CD4-positive, alpha-beta T cell treated with Interleukin-15 for 1 hour (primary cell): ENCODE measurements around the gene RAI1.

Experiments used
- DNase-seq: peaks from one replicate; pipeline ENCODE4 v3.0.0-alpha.2; 2020

The RAI1 gene

DNA sequence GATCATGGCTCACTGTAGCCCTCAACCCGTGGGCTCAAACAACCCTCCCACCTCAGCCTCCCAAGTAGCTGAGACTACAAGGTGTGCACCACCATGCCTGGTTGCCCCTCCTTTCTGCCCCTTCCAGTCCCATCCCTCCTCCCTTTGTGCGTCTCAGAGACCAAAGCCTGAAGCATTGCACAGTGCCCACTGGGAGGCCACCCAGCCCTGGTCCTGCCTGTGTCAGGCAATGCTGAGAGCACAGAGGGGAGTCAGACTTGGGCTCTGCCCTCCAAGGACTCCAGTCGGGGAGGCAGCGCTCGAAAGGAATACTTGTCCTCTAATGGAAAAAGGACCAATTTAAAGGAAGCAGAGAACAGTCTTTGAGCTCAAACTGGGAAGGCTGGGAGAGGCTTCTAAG, 20.4 kb downstream of the RAI1 start:
- DNase-seq = no peak

GRCh38 chr17:17702449-17703139, 21.3 kb downstream of the RAI1 start:
- DNase-seq = no peak

- DNase-seq = no peak
Observed at GRCh38 chr17:17703140-17703919, 22.1 kb downstream of the RAI1 start.

DNA sequence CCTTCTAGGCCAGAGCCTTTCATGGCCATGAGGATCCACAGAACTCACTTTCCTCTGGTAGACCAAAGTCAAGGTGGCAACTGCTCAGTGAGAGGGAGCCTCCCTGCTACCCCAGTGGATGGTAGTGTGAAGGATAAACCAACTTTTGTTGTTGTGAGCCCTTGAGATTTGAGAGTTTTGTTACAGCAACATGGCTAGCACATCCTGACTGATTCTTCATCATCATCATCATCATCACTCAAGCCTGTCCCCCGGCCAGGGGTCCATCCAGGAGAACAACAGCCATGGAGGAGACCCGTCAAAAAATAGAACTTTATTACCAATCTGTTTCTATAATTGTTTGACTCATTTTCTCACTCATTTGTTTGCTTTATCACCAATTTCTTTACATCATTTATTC, 23.7 kb downstream of the RAI1 start:
- no peak for DNase-seq

GRCh38 chr17:17706140-17707060, 25.1 kb downstream of the RAI1 start:
- no peak for DNase-seq

GRCh38 chr17:17708295-17708694, 27.0 kb downstream of the RAI1 start:
- no peak for DNase-seq

GRCh38 chr17:17708816-17709215, 27.6 kb downstream of the RAI1 start:
- DNase-seq = no peak

DNA sequence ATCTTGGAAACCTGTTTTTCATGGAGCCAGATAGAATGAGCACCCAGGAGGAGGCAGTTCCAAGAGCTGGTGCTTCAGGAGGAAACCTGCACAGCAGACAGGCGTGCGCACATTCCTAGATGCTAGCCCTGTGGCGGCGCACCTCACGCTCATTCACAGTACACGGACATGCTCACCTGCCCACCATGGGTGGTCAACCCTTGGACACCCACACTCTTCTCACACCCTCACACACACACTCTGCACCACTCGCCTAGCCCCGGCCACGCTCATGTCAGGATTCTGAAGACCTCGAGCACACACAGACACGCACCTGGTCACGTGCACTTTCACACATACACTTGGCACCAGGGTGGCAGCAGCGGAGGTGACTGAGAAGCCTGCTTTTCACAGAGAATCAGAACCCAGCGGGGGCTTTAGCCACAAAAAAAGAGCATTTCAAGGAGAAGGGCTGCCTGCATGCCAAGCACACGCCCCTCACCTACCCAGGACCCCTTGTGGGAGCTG, 28.6 kb downstream of the RAI1 start:
- no peak for DNase-seq

- no peak for DNase-seq
Observed at GRCh38 chr17:17710355-17710727, 29.1 kb downstream of the RAI1 start.

DNA sequence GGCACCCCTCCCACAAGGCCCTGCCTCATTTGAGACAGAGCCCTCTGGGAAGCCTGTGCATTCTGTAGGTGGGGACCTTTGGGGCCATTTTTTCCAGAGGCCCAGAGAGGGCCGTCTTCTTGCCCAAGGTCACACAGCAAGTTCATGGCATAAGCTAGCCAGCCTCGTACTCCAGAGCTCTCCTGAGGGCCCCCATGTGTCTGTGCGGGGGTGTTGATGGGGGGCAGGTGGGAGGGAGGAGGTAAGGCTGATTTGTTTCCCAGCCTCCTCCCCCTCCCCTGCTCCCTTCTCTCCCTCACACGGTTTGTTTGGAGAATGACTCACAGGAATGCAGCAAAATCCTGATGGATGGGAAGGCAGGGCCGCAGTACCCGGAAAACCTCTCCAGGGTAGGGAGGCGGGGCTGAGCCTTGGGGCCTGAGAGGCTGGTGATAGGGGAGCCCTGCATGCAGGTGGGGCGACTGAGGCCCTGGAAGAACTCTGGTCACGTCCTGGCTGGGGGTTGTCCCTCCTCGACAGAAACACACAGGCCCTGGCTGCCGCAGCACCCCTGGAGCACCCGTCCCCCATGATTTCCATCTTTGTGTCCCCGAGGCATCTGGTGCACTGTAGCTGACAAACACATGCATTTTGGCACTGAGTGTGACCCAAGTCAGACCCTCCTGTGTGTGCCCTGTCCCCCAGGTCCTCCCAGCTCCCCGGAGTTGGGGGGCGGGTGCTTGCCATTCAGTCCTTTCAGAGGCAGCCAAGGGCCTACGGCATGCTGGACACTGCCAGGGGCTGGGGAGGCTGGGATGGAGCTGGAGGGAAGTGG, 29.7 kb downstream of the RAI1 start:
- no peak for DNase-seq

DNA sequence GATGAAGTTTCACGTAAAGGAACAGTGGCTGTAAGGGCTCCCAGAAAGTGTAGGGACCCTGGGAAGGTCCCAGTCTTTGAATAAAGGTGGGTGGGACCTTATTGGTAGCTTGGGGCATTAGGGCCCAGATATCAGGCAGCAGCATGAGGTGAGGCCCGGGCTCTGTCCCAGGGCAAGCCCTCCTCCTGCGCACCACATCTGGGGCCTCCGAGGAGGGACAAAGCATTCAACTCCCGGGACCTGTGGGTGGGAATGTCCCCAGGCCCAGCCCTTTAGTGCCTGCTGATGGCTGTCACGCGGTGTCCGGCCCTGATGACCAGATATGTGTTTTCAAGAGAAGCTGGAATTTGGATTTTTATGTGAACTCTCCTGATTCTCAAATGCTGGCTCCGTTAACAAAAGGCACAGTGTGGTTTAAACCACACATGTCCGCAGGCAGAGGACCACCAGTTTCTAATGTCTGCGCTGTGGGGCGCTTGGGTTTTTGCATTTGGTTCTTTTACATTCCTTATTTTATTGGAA, 30.4 kb downstream of the RAI1 start:
- no peak for DNase-seq

DNA sequence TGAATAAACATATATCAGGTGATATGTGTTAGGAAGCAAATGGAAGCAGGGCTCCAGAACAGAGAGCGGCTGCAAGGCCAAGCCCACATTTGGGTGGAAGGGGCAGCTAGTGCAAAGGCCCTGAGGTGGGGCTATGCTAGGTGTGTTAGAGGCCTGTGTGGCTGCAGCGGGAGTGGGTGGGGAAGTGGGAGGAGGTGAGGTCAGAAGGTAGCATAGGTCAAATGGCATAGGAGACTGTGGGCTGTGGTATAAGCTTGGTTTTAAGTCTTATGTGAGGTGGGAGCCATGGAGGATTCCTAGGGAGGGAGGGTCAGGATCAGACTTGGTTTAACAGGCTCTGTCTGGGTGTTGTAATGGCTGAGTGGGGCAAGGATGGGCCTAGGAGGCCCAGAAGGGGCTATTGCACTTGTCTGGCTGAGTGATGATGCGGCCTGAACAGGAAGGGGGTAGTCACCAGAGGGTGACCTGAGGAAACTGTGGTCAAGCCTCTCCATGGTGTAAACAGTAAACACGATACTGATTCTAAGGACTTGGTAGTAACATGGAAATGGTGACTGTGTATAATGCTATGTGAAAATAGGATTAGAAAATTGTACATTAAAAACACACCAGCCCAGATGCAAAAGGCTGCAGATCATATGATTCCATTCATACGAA, 31.1 kb downstream of the RAI1 start:
- DNase-seq = peak; percentile 57

DNA sequence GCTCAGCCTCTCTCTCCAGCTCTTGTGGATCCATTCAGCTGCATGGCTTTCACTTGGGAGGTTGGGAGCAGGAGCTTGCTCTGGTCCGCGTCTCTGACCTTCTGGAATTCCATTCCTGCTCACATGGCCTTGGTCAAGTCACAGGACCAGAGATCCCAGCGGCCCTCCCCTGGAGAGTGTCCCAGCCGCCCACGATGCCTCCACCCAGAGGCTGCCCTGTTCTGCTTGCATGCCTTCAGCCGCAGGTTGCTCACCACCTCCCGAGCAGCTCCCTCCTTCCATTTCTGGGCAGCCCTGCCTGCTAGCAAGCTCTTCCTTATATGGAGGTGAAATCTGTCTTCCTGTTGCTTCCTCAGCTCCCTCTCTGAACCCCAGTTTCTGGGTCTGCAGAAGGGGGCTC, 32.6 kb downstream of the RAI1 start:
- DNase-seq = no peak

DNA sequence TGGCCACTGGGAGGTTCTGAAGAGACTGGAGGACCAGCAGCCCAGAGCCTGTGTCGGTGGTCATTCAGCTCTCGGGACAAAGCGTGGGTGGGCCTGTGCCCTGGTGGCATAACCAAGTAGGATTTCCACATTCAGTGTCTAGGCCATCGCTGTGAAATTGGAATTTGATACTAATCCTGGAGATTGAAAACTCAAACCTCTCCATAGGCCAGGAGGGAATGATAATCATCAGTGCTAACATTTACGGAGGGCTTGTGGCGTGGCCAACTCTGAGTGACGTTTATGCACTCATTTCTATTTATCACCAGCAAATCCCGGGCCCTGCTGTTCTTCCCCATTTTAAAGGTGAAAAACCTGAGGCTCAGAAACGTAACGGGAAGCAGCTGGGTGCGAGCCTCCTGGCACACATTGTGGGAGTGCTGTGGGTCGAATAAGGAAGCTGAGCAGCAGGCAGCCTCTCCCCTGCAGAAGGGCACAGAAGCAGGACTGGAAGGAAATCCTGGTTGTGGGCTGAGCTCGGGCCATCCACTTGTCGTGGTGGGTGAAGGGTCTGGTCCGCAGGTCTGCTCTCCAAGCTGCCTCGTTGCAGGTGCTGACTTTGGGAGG, 33.1 kb downstream of the RAI1 start:
- no peak for DNase-seq

DNA sequence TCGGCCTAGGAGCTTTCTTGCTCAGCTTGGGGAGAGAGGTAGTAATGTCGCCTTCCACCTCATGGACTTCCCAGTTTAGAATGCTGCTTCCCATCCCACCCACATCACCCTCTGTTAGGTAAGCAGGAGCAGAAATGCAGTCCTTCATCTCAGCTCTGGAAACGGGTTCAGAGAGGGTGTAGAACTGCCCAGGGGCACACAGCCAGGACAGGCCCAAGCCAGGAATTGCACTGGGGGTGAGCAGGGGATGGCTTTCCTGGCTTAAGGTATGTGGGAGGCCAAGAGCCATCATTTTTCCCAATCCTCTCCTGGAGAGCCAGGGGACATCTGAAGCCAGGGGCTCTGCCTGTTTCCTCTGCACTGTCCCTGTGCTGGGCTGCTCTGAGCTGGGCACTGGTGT, 33.6 kb downstream of the RAI1 start:
- DNase-seq = no peak

GRCh38 chr17:17716837-17717523, 35.7 kb downstream of the RAI1 start:
- no peak for DNase-seq

DNA sequence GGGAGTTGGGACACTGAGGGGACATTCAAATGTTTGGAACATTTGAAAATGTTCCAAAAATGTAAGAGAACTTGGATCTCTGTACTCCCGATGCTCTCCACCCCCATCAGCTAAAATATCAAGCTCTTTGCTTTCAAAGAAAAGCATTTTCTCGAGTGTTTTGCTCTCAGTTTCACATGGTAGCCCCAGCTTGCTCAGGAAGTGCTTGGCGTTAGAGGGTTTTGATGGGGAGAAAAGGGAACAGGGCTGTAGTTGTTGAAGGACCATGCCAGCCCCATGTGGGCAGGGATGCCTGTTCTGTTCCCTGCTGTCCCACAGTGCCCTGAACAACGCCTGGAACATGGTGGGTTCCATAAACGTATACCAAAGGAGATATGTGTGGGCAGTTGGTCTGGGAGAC, 37.0 kb downstream of the RAI1 start:
- DNase-seq = no peak

DNA sequence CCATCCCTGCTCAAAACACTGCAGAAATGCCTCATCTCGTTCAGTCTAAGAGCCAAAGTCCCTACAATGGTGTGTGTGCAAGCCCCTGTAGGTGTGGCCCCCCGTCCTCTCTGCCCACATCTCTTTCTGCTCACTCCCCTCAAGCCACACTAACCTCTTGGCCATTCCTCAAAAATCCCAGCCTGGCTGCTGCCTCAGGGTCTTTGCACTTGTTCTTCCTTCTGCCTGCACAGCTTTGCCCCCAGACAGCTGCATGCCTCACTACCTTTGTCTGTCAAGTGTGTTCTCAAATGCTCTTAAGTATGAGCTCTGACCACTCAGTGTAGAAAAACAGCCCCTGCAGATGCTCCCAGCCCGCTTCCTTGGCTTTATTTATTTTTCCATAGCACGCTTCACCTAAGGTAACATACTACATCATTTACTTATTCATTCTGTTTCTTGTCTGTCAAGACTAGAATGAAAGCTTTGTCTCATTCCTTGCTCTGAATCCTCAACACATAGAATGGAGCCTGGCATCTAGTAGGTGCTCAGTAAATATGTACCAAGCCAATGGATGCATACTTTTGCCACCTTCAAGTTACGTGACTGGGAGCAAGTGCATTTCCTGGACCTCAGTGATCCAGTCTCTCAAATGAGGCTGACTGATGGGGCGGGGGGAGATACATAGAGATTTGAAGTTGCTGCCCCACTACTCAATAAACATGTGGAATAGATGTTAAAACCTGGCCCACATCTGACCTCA, 38.1 kb downstream of the RAI1 start:
- DNase-seq = no peak

- no peak for DNase-seq
Observed at GRCh38 chr17:17719966-17720543, 38.8 kb downstream of the RAI1 start.
